Thyroid gland (tissue), 4 donors: Measurements from ENCODE around the gene BCL11B.

Experiments
- CTCF ChIP-seq, 6 experiments: fragments of 200-600 bp in 3 of 6; fragments of 450-650 bp in 3 of 6; sonication (generic) in 3 of 6; IDR thresholded peaks; one replicate each; pipeline ENCODE4 v1.5.1; 2016 to 2019; ENCODE audit warnings: antibody characterized with exemption in 6 of 6, mild to moderate bottlenecking in 2 of 6, inconsistent platforms in 1 of 6, moderate library complexity in 1 of 6
- POLR2A ChIP-seq, 2 donors: fragments of 450-650 bp; IDR thresholded peaks; one replicate each; pipeline ENCODE4 v1.6.1; 2017; ENCODE audit warnings: antibody characterized with exemption in 2 of 2, mild to moderate bottlenecking in 2 of 2, moderate library complexity in 1 of 2

- TF ChIP-seq CTCF (IDR thresholded peaks at IDR 0.05) (no peak), POLR2A (IDR thresholded peaks at IDR 0.05) (no peak)
These were observed 75.7 kb downstream of the BCL11B start for GRCh38 chr14:99196310-99196650.
